NOMO-1 (cell line): Measurements from ENCODE around the gene KLHDC8A.
"Not testable (repeated sequence)": the region's sequence is repeated elsewhere in the genome, so short reads cannot be mapped to it uniquely, and the experiment has no call there.

Source experiments
- DNase-seq, 2 experiments: peaks; one replicate each; lab custom pipeline; 2025; ENCODE audit not compliant: unreplicated experiment in 2 of 2; lab: John Stamatoyannopoulos, UW

The KLHDC8A gene

GRCh38 chr1:205356440-205357139, at the start of gene KLHDC8A:
KLHDC8A (minus strand) TSS chr1:205356922; CDS start chr1:205343604, 13,318 bp downstream.
- DNase-seq, result no peak

GRCh38 chr1:205406252-205406651, 49.5 kb upstream of the KLHDC8A start:
- DNase-seq, result not testable (repeated sequence)

GRCh38 chr1:205404484-205404883, 47.8 kb upstream of the KLHDC8A start:
- DNase-seq, result not testable (repeated sequence)

GRCh38 chr1:205398586-205398985, 41.9 kb upstream of the KLHDC8A start:
- DNase-seq, result no peak

- peak; percentile 11 to 65 for DNase-seq
Observed at GRCh38 chr1:205396967-205397616, 40.4 kb upstream of the KLHDC8A start.

- DNase-seq, result no peak
Observed at GRCh38 chr1:205395616-205396015, 38.9 kb upstream of the KLHDC8A start.

GRCh38 chr1:205392650-205393049, 35.9 kb upstream of the KLHDC8A start:
- no peak for DNase-seq

- no peak for DNase-seq
Observed at GRCh38 chr1:205391386-205391785, 34.7 kb upstream of the KLHDC8A start.

- DNase-seq, result no peak
Observed at GRCh38 chr1:205387845-205388244, 31.1 kb upstream of the KLHDC8A start.

GRCh38 chr1:205382990-205383389, 26.3 kb upstream of the KLHDC8A start:
- not testable (repeated sequence) for DNase-seq

- DNase-seq, result no peak
Observed at GRCh38 chr1:205382561-205382960, 25.8 kb upstream of the KLHDC8A start.

GRCh38 chr1:205381305-205381704, 24.6 kb upstream of the KLHDC8A start:
- DNase-seq, result no peak

GRCh38 chr1:205380882-205381281, 24.2 kb upstream of the KLHDC8A start:
- DNase-seq, result no peak

GRCh38 chr1:205379056-205379455, 22.3 kb upstream of the KLHDC8A start:
- DNase-seq, result no peak

- DNase-seq, result no peak
Observed at GRCh38 chr1:205377355-205377754, 20.6 kb upstream of the KLHDC8A start.

- DNase-seq, result no peak
Observed at GRCh38 chr1:205376739-205377138, 20.0 kb upstream of the KLHDC8A start.

GRCh38 chr1:205375835-205376545, 19.3 kb upstream of the KLHDC8A start:
- no peak for DNase-seq

- no peak for DNase-seq
Observed at GRCh38 chr1:205374210-205375078, 17.7 kb upstream of the KLHDC8A start.

GRCh38 chr1:205373798-205374175, 17.1 kb upstream of the KLHDC8A start:
- no peak for DNase-seq

GRCh38 chr1:205373022-205373797, 16.5 kb upstream of the KLHDC8A start:
- no peak for DNase-seq
